IMR-90 (cell line): Measurements from ENCODE around the gene BCAS4. TPM values are rescaled to one million over a fixed set of nuclear protein-coding genes. Genes with fewer than 3 reads are reported as not detected.

Experiments
- ATAC-seq: fragments of 200-7000 bp; cut with Tn5 transposase; 2 replicates; pipeline ENCODE4 v1.9.1; 2020; ENCODE audit warnings: low read depth, mild to moderate bottlenecking, moderate library complexity
- BruUV-seq: library from RNA; stranded (reverse); fragments of 400-500 nt; replicated peaks from 2 replicates; lab custom pipeline; 2021; lab: Mats Ljungman, UMichigan
- CTCF ChIA-PET: fragments of 300-600 bp; formaldehyde crosslinking; extraction: SDS; loops from one replicate; lab custom pipeline; 2021; ENCODE audit warnings: antibody characterized with exemption; lab: Yijun Ruan, JAX
- POLR2A ChIA-PET: fragments of 300-600 bp; sonication (Branson Sonifier 250); formaldehyde crosslinking; loops from one replicate; lab custom pipeline; 2022; ENCODE audit warnings: antibody characterized with exemption; ENCODE audit not compliant: unreplicated experiment; lab: Charles Lee
- DNase-seq: peaks from one replicate; pipeline ENCODE4 v3.0.0; 2013
- H2AFZ ChIP-seq: replicated peaks from 2 replicates; pipeline ENCODE3; 2013; ENCODE audit warnings: low read length, mild to moderate bottlenecking; ENCODE audit not compliant: poor library complexity
- H2AK5ac ChIP-seq: 2 replicates; pipeline ENCODE4 v1.6.1; 2013; ENCODE audit warnings: low read depth, low read length, inconsistent platforms
- H2AK9ac ChIP-seq: replicated peaks from 2 replicates; pipeline ENCODE3; 2013; ENCODE audit warnings: mild to moderate bottlenecking, low read depth, low read length, moderate library complexity; ENCODE audit not compliant: poor library complexity
- H2BK120ac ChIP-seq: 2 replicates; pipeline ENCODE4 v1.6.1; 2013; ENCODE audit warnings: low read depth, low read length, inconsistent platforms
- H2BK15ac ChIP-seq: 3 replicates; pipeline ENCODE4 v1.6.1; 2013; ENCODE audit warnings: low read depth, low read length, inconsistent platforms
- H2BK20ac ChIP-seq: 2 replicates; pipeline ENCODE4 v1.6.1; 2013; ENCODE audit warnings: low read depth, mild to moderate bottlenecking, inconsistent platforms, low read length, moderate library complexity
- H2BK5ac ChIP-seq: 2 replicates; pipeline ENCODE4 v1.6.1; 2013; ENCODE audit warnings: mild to moderate bottlenecking, low read depth, low read length, inconsistent platforms; ENCODE audit not compliant: poor library complexity, severe bottlenecking
- H3K14ac ChIP-seq: replicated peaks from 2 replicates; pipeline ENCODE4 v1.6.1; 2013; ENCODE audit warnings: low read depth, low read length, inconsistent platforms
- H3K18ac ChIP-seq: 2 replicates; pipeline ENCODE4 v1.6.1; 2013; ENCODE audit warnings: low read depth, low read length, control low read depth
- H3K23ac ChIP-seq: 2 replicates; pipeline ENCODE4 v1.6.1; 2013; ENCODE audit warnings: low read depth, low read length, inconsistent platforms
- H3K27ac ChIP-seq: 2 replicates; pipeline ENCODE4 v1.5.1; 2013; ENCODE audit warnings: mild to moderate bottlenecking, control low read depth, low read length; ENCODE audit not compliant: insufficient read depth
- H3K27me3 ChIP-seq: 2 replicates; pipeline ENCODE4 v1.6.1; 2013; ENCODE audit warnings: low read length; ENCODE audit not compliant: control insufficient read depth, insufficient read depth
- H3K36me3 ChIP-seq: 2 replicates; pipeline ENCODE4 v1.6.1; 2013; ENCODE audit warnings: low read length, mixed read lengths; ENCODE audit not compliant: control insufficient read depth, insufficient read depth
- H3K4ac ChIP-seq: 2 replicates; pipeline ENCODE4 v1.6.1; 2013; ENCODE audit warnings: low read depth, low read length, inconsistent platforms
- H3K4me1 ChIP-seq: 2 replicates; pipeline ENCODE4 v1.6.1; 2013; ENCODE audit warnings: low read length, mixed read lengths; ENCODE audit not compliant: control insufficient read depth, insufficient read depth
- H3K4me2 ChIP-seq: 2 replicates; pipeline ENCODE4 v1.6.1; 2013; ENCODE audit warnings: low read depth, mild to moderate bottlenecking, control low read depth, low read length, moderate library complexity
- H3K4me3 ChIP-seq: 2 replicates; pipeline ENCODE4 v1.5.1; 2013; ENCODE audit warnings: low read depth, mild to moderate bottlenecking, control low read depth, low read length, moderate library complexity; ENCODE audit not compliant: insufficient read depth
- H3K56ac ChIP-seq: 2 replicates; pipeline ENCODE4 v1.6.1; 2013; ENCODE audit warnings: low read length, inconsistent platforms; ENCODE audit not compliant: insufficient read depth; ENCODE audit errors: extremely low read depth
- H3K79me1 ChIP-seq, 2 experiments: 2 replicates each; pipeline ENCODE4 v1.6.1; 2013; ENCODE audit warnings: low read length in 2 of 2, inconsistent platforms in 1 of 2, low read depth in 1 of 2
- H3K9ac ChIP-seq: 2 replicates; pipeline ENCODE4 v1.6.1; 2013; ENCODE audit warnings: low read depth, low read length, control low read depth
- H3K9me1 ChIP-seq: 2 replicates; pipeline ENCODE4 v1.6.1; 2013; ENCODE audit warnings: low read length, inconsistent platforms; ENCODE audit not compliant: insufficient read depth
- H3K9me3 ChIP-seq: 2 replicates; pipeline ENCODE4 v1.6.1; 2013; ENCODE audit warnings: low read length; ENCODE audit not compliant: control insufficient read depth, insufficient read depth
- H4K20me1 ChIP-seq: 2 replicates; pipeline ENCODE4 v1.6.1; 2013; ENCODE audit warnings: low read length, inconsistent platforms; ENCODE audit not compliant: insufficient read depth
- H4K5ac ChIP-seq: 2 replicates; pipeline ENCODE4 v1.6.1; 2013; ENCODE audit warnings: mild to moderate bottlenecking, low read depth, low read length, control low read depth
- H4K8ac ChIP-seq, 2 experiments: 2 replicates each; pipeline ENCODE4 v1.6.1; 2013; ENCODE audit warnings: low read depth in 2 of 2, low read length in 2 of 2, control low read depth in 1 of 2, inconsistent platforms in 1 of 2
- H4K91ac ChIP-seq: 2 replicates; pipeline ENCODE4 v1.6.1; 2013; ENCODE audit warnings: low read depth, low read length, inconsistent platforms; ENCODE audit not compliant: insufficient read depth
- CHD1 ChIP-seq: IDR thresholded peaks from 2 replicates; pipeline ENCODE4 v1.6.1; 2012; ENCODE audit warnings: low read depth, low read length, improper control_type of control experiment
- FOS ChIP-seq: fragments of 150-350 bp; IDR thresholded peaks from 2 replicates; pipeline ENCODE4 v1.6.1; 2016; ENCODE audit warnings: low read depth, low read length
- MAFK ChIP-seq: IDR thresholded peaks from 2 replicates; pipeline ENCODE4 v1.6.1; 2012; ENCODE audit warnings: low read depth, low read length, improper control_type of control experiment
- MXI1 ChIP-seq: IDR thresholded peaks from 2 replicates; pipeline ENCODE4 v1.6.1; 2012; ENCODE audit warnings: low read depth, mild to moderate bottlenecking, low read length, moderate library complexity, borderline replicate concordance
- NFE2L2 ChIP-seq: fragments of 150-350 bp; IDR thresholded peaks from 2 replicates; pipeline ENCODE4 v1.6.1; 2016; ENCODE audit warnings: low read depth, mild to moderate bottlenecking, low read length
- RFX5 ChIP-seq: IDR thresholded peaks from 2 replicates; pipeline ENCODE4 v1.8.0; 2012; ENCODE audit warnings: low read depth, mild to moderate bottlenecking, low read length, moderate library complexity
- SMC3 ChIP-seq: fragments of 150-350 bp; IDR thresholded peaks from 2 replicates; pipeline ENCODE4 v1.6.1; 2016; ENCODE audit warnings: low read depth, mild to moderate bottlenecking, antibody characterized with exemption, low read length, moderate library complexity
- WGBS, 2 experiments: methylation state at CpG; one replicate each; pipeline versions ENCODE4 v1.1.5 to v1.1.7; 2013; ENCODE audit warnings: missing lambda C conversion rate in 2 of 2; ENCODE audit not compliant: insufficient read length in 1 of 2; ENCODE audit errors: extremely low coverage in 2 of 2; 5-methylcytosine and 5-hydroxymethylcytosine counted together
- dilution Hi-C: fragments of 300-500 bp; cut with HindIII; formaldehyde crosslinking; loops from one replicate; pipeline ENCODE4 v1.14.3; 2018; ENCODE audit warnings: low sequenced_read_pairs; ENCODE audit not compliant: unreplicated experiment
- in situ Hi-C: fragments of 300-500 bp; cut with MboI; formaldehyde crosslinking; loops from 3 replicates; pipeline ENCODE4 v1.14.3; 2019; ENCODE audit warnings: low sequenced_read_pairs, inconsistent platforms, mixed read lengths
- intact Hi-C: fragments of 100-400 bp; cut with micrococcal nuclease; formaldehyde crosslinking; loops from 2 replicates; pipeline ENCODE4 v1.10.0; 2022
- polyA plus RNA-seq, 3 experiments: library from polyadenylated mRNA; depleted of rRNA; stranded (reverse); fragments of >200 nt; gene quantifications; 2 replicates each; pipeline ENCODE4 v1.2.3, GENCODE V29; 2012; ENCODE audit warnings: low replicate concordance in 1 of 3
- total RNA-seq: library from RNA; depleted of rRNA; stranded (reverse); fragments of >200 nt; gene quantifications from 2 replicates; pipeline ENCODE4 v1.2.3, GENCODE V29; 2012

BCAS4 gene
- total and polyA plus RNA-seq, 2 of the 4 experiments (the other 2 are of a cell fraction), result 42.7 to 47.5 TPM

GRCh38 chr20:50866036-50866685 lies 71.3 kb downstream of the BCAS4 start:
- Histone ChIP-seq H3K27ac (no peak overlapping the region), H3K14ac (peak overlapping the region; percentile 42; the same call in 1 of the 2 replicates), H3K18ac (no peak overlapping the region), H3K4me2 (no peak overlapping the region; the same call in 1 of the 2 replicates), H2AK5ac (peak overlapping the region; percentile 44), H4K20me1 (peaks cover 16% of the 10 kb centered on the region; the same call in 1 of the 2 replicates), H3K4me1 (peaks cover 23% of the 10 kb centered on the region), H2AFZ (peak overlapping the region; percentile 4), H3K4ac (peak overlapping the region; percentile 68), H3K23ac (no peak overlapping the region), H3K9me3 (no peaks in the 10 kb centered on the region), H3K36me3 (no peaks in the 10 kb centered on the region), H2BK5ac (no peak overlapping the region), H4K8ac (peak overlapping the region in 1 of 2 experiments; percentile 46; a peak in 1 of 4 replicates), H3K56ac (no peak overlapping the region), H3K9ac (no peak overlapping the region), H4K5ac (no peak overlapping the region), H2BK20ac (peak overlapping the region; percentile 47; the same call in 1 of the 2 replicates), H3K9me1 (peaks cover 27% of the 10 kb centered on the region), H2AK9ac (no peak overlapping the region), H3K27me3 (no peaks in the 10 kb centered on the region), H2BK120ac (peak overlapping the region; percentile 40), H2BK15ac (no peak overlapping the region), H4K91ac (no peak overlapping the region), H3K4me3 (no peak overlapping the region), H3K79me1 (peaks cover 0 to 19% of the 10 kb centered on the region in 2 experiments; a peak in 2 of 4 replicates)
- ChIA-PET CTCF (interaction anchor here (0.6 to 1.1 kb wide), 2 partner anchors 54 to 72 kb away, joined by 3 read pairs; no protein-coding TSS in a partner anchor), POLR2A (no interaction called here)
- WGBS, 2 experiments, result 42% methylated on average over 6 of the region's 12 CpGs; no CpG with 5 or more reads in 1 of the 2 experiments
- dilution Hi-C loops, result no loop called here
- TF ChIP-seq SMC3 (no peak), RFX5 (no peak), FOS (no peak), CHD1 (no peak), MXI1 (no peak), MAFK (no peak), NFE2L2 (no peak)
- intact Hi-C loops, result no loop called here
- peak; percentile 53 for DNase-seq
- in situ Hi-C loops, result no loop called here
- no TSS peak for BruUV-seq
- peak; percentile 71 for ATAC-seq
